Transverse colon (tissue), 3 donors: ENCODE data around the gene NACA2.

Experiments
- CTCF ChIP-seq, 5 experiments: fragments of 200-600 bp in 3 of 5; fragments of 450-650 bp in 2 of 5; sonication (generic) in 3 of 5; IDR thresholded peaks; 1 replicate in 2 of 5; 2 replicates in 3 of 5; pipeline ENCODE4 v1.5.1; 2016 to 2017; ENCODE audit warnings: antibody characterized with exemption in 5 of 5, inconsistent platforms in 3 of 5, mild to moderate bottlenecking in 2 of 5, moderate library complexity in 1 of 5
- EP300 ChIP-seq: sonication (generic); formaldehyde crosslinking; IDR thresholded peaks from one replicate; pipeline ENCODE4 v1.6.1; 2017; ENCODE audit warnings: antibody characterized with exemption, low read depth
- POLR2A ChIP-seq: fragments of 450-650 bp; IDR thresholded peaks from one replicate; pipeline ENCODE4 v1.6.1; 2016; ENCODE audit warnings: antibody characterized with exemption, mild to moderate bottlenecking, moderate library complexity

GRCh38 chr17:61631800-61632199 lies 40.8 kb upstream of the NACA2 start:
- TF ChIP-seq POLR2A = no peak
- TF ChIP-seq CTCF (IDR thresholded peaks at IDR 0.05) = no peak
- no peak for TF ChIP-seq EP300
